ENCODE data around the gene TMEM132D.

TMEM132D gene

DNA sequence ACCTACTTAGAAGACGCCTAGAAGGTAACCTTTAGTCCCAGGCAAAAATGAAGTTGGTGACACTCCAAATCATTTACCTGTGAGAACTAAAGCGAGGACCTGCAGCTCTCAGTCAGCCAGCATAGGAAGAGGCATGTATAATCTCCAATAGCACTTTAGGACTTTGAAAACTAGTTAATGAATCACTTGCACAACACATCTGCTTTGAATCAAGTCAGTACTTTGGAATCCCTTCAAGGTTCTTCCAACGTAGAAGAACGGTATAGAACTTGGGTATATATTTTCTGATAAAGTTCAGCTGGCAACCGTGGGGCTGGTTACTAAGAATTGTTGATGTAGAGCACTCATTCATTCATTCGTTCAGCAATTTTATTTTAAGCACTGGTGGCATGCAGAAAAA is 251.9 kb downstream of the TMEM132D start:
- no peaks in the 10 kb centered on the region for H3K27me3 ChIP-seq (ENCODE audit: control insufficient read depth in 1 of 2, insufficient read depth in 2 of 2, low read length in 2 of 2)
- no peaks in the 10 kb centered on the region for H3K36me3 ChIP-seq (ENCODE audit: control insufficient read depth in 1 of 2, insufficient read depth in 2 of 2, low read length in 2 of 2)
- no peak overlapping the region for H3K4me3 ChIP-seq (ENCODE audit: low read depth in 1 of 2, low read length in 2 of 2)
- H3K4me1 ChIP-seq (ENCODE audit: control insufficient read depth in 1 of 2, insufficient read depth in 2 of 2, low read length in 2 of 2), result no peaks in the 10 kb centered on the region
- no peak overlapping the region for H3K27ac ChIP-seq (ENCODE audit: low read depth, low read length)
- no peaks in the 10 kb centered on the region for H3K9me3 ChIP-seq (ENCODE audit: control insufficient read depth in 1 of 2, low read length in 2 of 2)
- H3K9ac ChIP-seq (ENCODE audit: low read depth in 1 of 2, low read length in 2 of 2), result no peak overlapping the region

DNA sequence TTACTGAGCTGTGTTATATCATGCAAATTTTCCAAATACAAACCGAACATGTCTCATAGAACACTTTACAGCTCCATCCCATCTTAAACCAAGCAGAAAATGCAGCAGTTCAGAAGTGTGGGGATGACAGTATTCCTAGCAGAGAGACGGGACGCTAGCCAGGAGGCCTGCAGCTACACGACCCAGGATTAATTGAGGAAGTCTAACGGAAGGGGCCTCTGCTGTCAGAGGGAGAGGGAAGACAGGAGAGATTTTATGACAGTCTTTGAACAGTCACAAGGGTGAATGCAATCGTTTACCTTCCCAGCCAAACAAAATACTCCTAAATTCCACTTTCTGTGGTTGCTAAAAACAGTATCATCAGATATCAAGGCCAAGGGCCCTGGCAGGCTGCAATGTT is 261.9 kb downstream of the TMEM132D start:
- Histone ChIP-seq H3K27ac (ENCODE audit: low read depth, low read length) (no peak overlapping the region), H3K9me3 (ENCODE audit: control insufficient read depth in 1 of 2, low read length in 2 of 2) (no peaks in the 10 kb centered on the region), H3K27me3 (ENCODE audit: control insufficient read depth in 1 of 2, insufficient read depth in 2 of 2, low read length in 2 of 2) (no peaks in the 10 kb centered on the region)

DNA sequence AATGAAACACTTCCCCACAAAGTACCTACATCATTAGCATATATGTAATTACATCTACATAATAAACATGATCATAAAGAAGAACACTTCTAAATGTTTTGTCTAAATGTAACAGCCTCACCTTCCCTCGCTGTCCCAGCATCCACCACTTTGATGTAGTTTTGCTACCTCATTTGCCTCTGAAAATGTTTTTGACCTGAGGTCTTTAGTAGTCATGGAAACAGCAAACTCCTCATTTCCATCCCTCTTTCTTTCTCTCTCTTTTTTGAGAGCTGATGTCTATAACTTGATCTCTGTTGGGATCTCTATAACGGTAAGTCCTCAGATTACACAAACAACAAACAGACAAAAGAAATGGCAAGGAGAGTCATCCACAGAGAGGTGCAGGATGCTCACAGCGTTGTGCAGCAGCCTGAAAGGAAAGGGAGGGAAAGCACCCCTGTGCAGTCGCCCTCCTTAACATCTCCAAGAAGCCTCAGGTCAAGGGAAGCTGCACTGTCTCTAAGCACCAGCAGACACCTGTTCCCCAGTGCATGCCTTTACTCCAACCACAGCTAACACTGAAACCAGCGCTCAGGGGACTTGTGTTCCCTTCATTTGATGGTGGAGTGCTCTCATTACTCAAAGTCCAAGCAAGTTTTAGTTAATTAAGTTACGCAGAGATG is 268.7 kb downstream of the TMEM132D start:
- H3K36me3 ChIP-seq (ENCODE audit: control insufficient read depth in 1 of 2, insufficient read depth in 2 of 2, low read length in 2 of 2), result no peaks in the 10 kb centered on the region
- H3K27ac ChIP-seq (ENCODE audit: low read depth, low read length), result no peak overlapping the region
- no peak overlapping the region for H3K9ac ChIP-seq (ENCODE audit: low read depth in 1 of 2, low read length in 2 of 2)
- no peaks in the 10 kb centered on the region for H3K9me3 ChIP-seq (ENCODE audit: control insufficient read depth in 1 of 2, low read length in 2 of 2)
- H3K4me1 ChIP-seq (ENCODE audit: control insufficient read depth in 1 of 2, insufficient read depth in 2 of 2, low read length in 2 of 2), result no peaks in the 10 kb centered on the region
- H3K4me3 ChIP-seq (ENCODE audit: low read depth in 1 of 2, low read length in 2 of 2), result no peak overlapping the region
- no peaks in the 10 kb centered on the region for H3K27me3 ChIP-seq (ENCODE audit: control insufficient read depth in 1 of 2, insufficient read depth in 2 of 2, low read length in 2 of 2)

More for the DNA sequence above, 261.9 kb downstream of the TMEM132D start:
- no peak overlapping the region for H3K9ac ChIP-seq (ENCODE audit: low read depth in 1 of 2, low read length in 2 of 2)
- no peaks in the 10 kb centered on the region for H3K36me3 ChIP-seq (ENCODE audit: control insufficient read depth in 1 of 2, insufficient read depth in 2 of 2, low read length in 2 of 2)
- H3K4me1 ChIP-seq (ENCODE audit: control insufficient read depth in 1 of 2, insufficient read depth in 2 of 2, low read length in 2 of 2), result no peaks in the 10 kb centered on the region
- no peak overlapping the region for H3K4me3 ChIP-seq (ENCODE audit: low read depth in 1 of 2, low read length in 2 of 2)

DNA sequence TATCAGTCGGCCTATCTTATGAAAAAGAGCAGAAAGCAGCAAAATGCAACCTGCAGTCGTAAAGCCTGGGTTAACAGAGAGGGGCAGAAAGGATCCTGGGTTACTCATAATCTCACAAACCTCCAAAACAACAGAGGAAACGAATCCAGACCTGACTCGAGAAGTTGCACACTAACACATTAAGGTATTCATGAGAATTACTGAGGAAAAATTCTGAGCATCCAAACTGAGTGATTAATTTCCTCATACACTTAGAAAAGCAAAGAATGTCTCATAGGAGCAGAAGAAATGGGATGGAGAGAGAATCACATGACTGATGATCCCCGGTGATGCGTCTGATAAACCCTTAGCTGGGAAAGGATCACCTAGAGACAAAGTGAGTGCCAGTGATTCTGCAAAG is 272.5 kb downstream of the TMEM132D start:
- H3K27me3 ChIP-seq (ENCODE audit: control insufficient read depth in 1 of 2, insufficient read depth in 2 of 2, low read length in 2 of 2), result no peaks in the 10 kb centered on the region
- H3K4me3 ChIP-seq (ENCODE audit: low read depth in 1 of 2, low read length in 2 of 2), result no peak overlapping the region
- H3K9me3 ChIP-seq (ENCODE audit: control insufficient read depth in 1 of 2, low read length in 2 of 2), result no peaks in the 10 kb centered on the region
- no peaks in the 10 kb centered on the region for H3K36me3 ChIP-seq (ENCODE audit: control insufficient read depth in 1 of 2, insufficient read depth in 2 of 2, low read length in 2 of 2)
- H3K9ac ChIP-seq (ENCODE audit: low read depth in 1 of 2, low read length in 2 of 2), result no peak overlapping the region
- H3K27ac ChIP-seq (ENCODE audit: low read depth, low read length), result no peak overlapping the region
- H3K4me1 ChIP-seq (ENCODE audit: control insufficient read depth in 1 of 2, insufficient read depth in 2 of 2, low read length in 2 of 2), result no peaks in the 10 kb centered on the region

DNA sequence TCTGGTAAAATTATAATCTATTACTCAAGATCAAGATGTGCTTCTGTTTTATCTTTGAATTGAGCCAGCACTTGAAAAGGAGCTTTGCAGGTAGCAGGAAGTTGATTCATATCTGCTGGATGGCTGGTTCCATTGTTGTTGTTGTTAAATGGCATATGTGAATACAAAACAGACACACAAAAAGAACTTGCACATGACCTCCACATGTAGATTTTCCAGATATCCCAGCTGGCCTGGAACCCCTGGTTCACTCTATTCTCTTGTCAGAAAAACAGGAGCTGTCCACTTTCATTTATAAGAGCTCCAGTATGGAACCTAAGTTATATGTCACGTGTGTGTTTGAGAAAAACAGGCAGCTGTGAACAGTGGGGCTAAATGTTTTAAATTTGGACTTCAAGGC is 273.9 kb downstream of the TMEM132D start:
- Histone ChIP-seq H3K4me3 (ENCODE audit: low read depth in 1 of 2, low read length in 2 of 2) (no peak overlapping the region), H3K27ac (ENCODE audit: low read depth, low read length) (no peak overlapping the region), H3K36me3 (ENCODE audit: control insufficient read depth in 1 of 2, insufficient read depth in 2 of 2, low read length in 2 of 2) (no peaks in the 10 kb centered on the region), H3K27me3 (ENCODE audit: control insufficient read depth in 1 of 2, insufficient read depth in 2 of 2, low read length in 2 of 2) (no peaks in the 10 kb centered on the region), H3K9ac (ENCODE audit: low read depth in 1 of 2, low read length in 2 of 2) (no peak overlapping the region), H3K9me3 (ENCODE audit: control insufficient read depth in 1 of 2, low read length in 2 of 2) (no peaks in the 10 kb centered on the region), H3K4me1 (ENCODE audit: control insufficient read depth in 1 of 2, insufficient read depth in 2 of 2, low read length in 2 of 2) (no peaks in the 10 kb centered on the region)

DNA sequence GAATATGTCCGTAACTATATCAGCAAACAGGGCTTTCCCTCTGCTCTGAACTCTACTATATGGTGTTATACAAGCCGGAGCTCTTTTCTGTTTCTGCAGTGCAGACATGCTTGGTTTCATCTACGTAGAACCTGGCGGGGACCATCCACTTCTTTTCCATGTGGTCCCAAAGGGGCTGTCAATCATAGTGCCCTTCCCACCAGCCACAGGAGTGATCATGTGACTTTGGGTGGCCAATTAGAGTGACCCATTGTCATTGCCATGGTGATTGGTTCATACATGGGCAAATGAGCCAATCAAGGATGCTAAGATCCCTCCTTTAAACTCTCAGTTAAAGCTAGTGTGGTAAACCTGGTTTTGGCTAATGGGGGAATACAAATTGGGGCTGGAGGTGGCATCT is 281.3 kb downstream of the TMEM132D start:
- Histone ChIP-seq H3K9ac (ENCODE audit: low read depth in 1 of 2, low read length in 2 of 2) (no peak overlapping the region), H3K27ac (ENCODE audit: low read depth, low read length) (no peak overlapping the region)

DNA sequence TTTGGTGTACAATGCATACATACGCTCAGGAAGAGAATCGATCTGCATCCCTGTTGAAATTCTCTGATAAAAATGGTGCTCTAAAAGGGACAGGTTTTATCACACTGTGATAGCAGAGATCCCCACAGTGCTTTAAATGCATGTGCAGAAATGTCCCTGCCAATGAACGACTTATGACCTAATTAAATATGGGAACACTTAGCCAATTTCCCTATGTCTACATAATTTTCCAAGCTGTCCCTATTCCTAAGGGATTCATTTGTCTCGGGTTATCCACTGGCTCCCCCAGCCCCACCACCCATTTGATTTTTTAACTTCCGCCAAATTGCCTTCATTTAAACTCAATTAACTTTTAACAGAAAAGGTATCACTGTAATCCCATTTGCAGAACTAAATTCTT is 284.6 kb downstream of the TMEM132D start:
- H3K27ac ChIP-seq (ENCODE audit: low read depth, low read length), result no peak overlapping the region
- H3K4me3 ChIP-seq (ENCODE audit: low read depth in 1 of 2, low read length in 2 of 2), result no peak overlapping the region
- no peaks in the 10 kb centered on the region for H3K9me3 ChIP-seq (ENCODE audit: control insufficient read depth in 1 of 2, low read length in 2 of 2)
- no peaks in the 10 kb centered on the region for H3K36me3 ChIP-seq (ENCODE audit: control insufficient read depth in 1 of 2, insufficient read depth in 2 of 2, low read length in 2 of 2)
- no peaks in the 10 kb centered on the region for H3K4me1 ChIP-seq (ENCODE audit: control insufficient read depth in 1 of 2, insufficient read depth in 2 of 2, low read length in 2 of 2)
- no peaks in the 10 kb centered on the region for H3K27me3 ChIP-seq (ENCODE audit: control insufficient read depth in 1 of 2, insufficient read depth in 2 of 2, low read length in 2 of 2)
- no peak overlapping the region for H3K9ac ChIP-seq (ENCODE audit: low read depth in 1 of 2, low read length in 2 of 2)

More for the DNA sequence above, 281.3 kb downstream of the TMEM132D start:
- H3K4me3 ChIP-seq (ENCODE audit: low read depth in 1 of 2, low read length in 2 of 2), result no peak overlapping the region
- no peaks in the 10 kb centered on the region for H3K27me3 ChIP-seq (ENCODE audit: control insufficient read depth in 1 of 2, insufficient read depth in 2 of 2, low read length in 2 of 2)
- H3K9me3 ChIP-seq (ENCODE audit: control insufficient read depth in 1 of 2, low read length in 2 of 2), result no peaks in the 10 kb centered on the region
- H3K4me1 ChIP-seq (ENCODE audit: control insufficient read depth in 1 of 2, insufficient read depth in 2 of 2, low read length in 2 of 2), result no peaks in the 10 kb centered on the region
- H3K36me3 ChIP-seq (ENCODE audit: control insufficient read depth in 1 of 2, insufficient read depth in 2 of 2, low read length in 2 of 2), result no peaks in the 10 kb centered on the region

DNA sequence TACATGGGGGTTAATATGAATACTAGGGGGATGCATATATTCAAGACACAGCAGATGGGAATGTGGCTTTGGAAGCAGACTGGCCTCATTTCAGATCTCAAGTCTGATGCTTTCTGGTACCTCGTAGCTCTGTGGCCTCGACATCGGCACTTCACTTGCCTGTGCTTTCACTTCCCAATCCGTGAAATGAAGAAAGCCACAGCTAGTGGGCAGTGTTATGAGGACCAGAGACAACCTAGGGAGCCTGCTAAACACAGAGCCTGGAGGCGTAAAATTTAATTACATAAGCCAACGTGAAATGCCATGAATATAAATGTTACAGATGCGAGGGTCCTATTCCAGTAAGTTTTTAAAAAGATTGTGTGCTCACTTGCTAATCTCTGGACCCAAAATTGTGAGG is 286.0 kb downstream of the TMEM132D start:
- no peak overlapping the region for H3K9ac ChIP-seq (ENCODE audit: low read depth in 1 of 2, low read length in 2 of 2)
- H3K36me3 ChIP-seq (ENCODE audit: control insufficient read depth in 1 of 2, insufficient read depth in 2 of 2, low read length in 2 of 2), result no peaks in the 10 kb centered on the region
- H3K4me3 ChIP-seq (ENCODE audit: low read depth in 1 of 2, low read length in 2 of 2), result no peak overlapping the region
- no peaks in the 10 kb centered on the region for H3K4me1 ChIP-seq (ENCODE audit: control insufficient read depth in 1 of 2, insufficient read depth in 2 of 2, low read length in 2 of 2)
- H3K27ac ChIP-seq (ENCODE audit: low read depth, low read length), result no peak overlapping the region
- H3K9me3 ChIP-seq (ENCODE audit: control insufficient read depth in 1 of 2, low read length in 2 of 2), result peaks cover 0 to 5% of the 10 kb centered on the region in 2 donors
- no peaks in the 10 kb centered on the region for H3K27me3 ChIP-seq (ENCODE audit: control insufficient read depth in 1 of 2, insufficient read depth in 2 of 2, low read length in 2 of 2)

DNA sequence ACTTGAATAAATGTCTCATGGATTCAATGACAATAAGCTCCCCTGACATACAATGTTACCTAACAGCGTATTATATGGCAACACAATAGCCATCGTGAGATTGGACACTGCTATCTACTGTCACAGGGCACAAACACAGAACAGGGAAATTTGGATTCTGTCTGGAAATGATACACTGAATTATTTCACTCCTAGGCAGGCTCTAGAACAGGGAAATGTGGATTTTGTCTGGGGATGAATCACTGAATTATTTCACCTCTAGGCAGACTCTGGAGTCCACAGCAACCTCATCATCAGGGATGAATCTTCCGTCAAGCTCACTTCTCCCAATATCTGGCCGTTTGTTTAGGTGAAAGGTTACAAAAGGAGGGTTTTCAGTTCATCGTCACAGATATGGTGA is 288.8 kb downstream of the TMEM132D start:
- Histone ChIP-seq H3K9me3 (ENCODE audit: control insufficient read depth in 1 of 2, low read length in 2 of 2) (peaks cover 0 to 5% of the 10 kb centered on the region in 2 donors), H3K4me1 (ENCODE audit: control insufficient read depth in 1 of 2, insufficient read depth in 2 of 2, low read length in 2 of 2) (no peaks in the 10 kb centered on the region), H3K36me3 (ENCODE audit: control insufficient read depth in 1 of 2, insufficient read depth in 2 of 2, low read length in 2 of 2) (no peaks in the 10 kb centered on the region), H3K4me3 (ENCODE audit: low read depth in 1 of 2, low read length in 2 of 2) (no peak overlapping the region), H3K9ac (ENCODE audit: low read depth in 1 of 2, low read length in 2 of 2) (no peak overlapping the region), H3K27ac (ENCODE audit: low read depth, low read length) (no peak overlapping the region), H3K27me3 (ENCODE audit: control insufficient read depth in 1 of 2, insufficient read depth in 2 of 2, low read length in 2 of 2) (no peaks in the 10 kb centered on the region)

DNA sequence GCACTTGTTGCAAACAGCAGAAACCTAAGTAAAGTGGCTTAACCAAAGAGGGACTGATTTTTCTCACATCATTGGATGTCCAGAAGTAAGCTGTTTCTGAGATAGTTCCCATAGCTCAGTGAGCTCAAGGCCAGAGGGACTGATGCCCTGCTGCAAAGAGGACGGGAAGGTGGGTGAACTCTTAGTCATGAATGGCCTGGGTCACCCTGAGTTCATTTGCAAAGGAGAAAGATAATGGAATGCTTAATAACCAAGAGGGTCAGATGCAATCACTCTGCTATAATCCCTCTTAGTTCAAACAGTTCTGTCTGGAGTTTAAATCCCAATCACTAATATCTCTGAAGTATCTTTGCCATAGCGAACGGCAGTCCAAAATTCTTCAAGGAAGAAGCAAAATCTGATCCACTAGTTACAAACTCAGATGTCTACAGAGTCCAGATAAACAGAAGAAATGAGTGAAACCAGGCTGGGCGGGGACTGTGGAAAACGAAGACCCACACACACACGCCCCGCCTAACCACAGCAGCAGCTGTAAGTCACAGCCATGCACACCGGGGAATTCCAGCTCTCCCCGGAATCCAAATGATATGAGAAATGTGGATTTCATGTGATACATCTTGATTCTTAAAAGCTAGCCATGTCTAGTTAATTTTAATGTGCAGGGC is 289.5 kb downstream of the TMEM132D start:
- Histone ChIP-seq H3K36me3 (ENCODE audit: control insufficient read depth in 1 of 2, insufficient read depth in 2 of 2, low read length in 2 of 2) (no peaks in the 10 kb centered on the region), H3K9ac (ENCODE audit: low read depth in 1 of 2, low read length in 2 of 2) (no peak overlapping the region), H3K4me1 (ENCODE audit: control insufficient read depth in 1 of 2, insufficient read depth in 2 of 2, low read length in 2 of 2) (no peaks in the 10 kb centered on the region), H3K4me3 (ENCODE audit: low read depth in 1 of 2, low read length in 2 of 2) (no peak overlapping the region), H3K27me3 (ENCODE audit: control insufficient read depth in 1 of 2, insufficient read depth in 2 of 2, low read length in 2 of 2) (no peaks in the 10 kb centered on the region), H3K9me3 (ENCODE audit: control insufficient read depth in 1 of 2, low read length in 2 of 2) (peaks cover 0 to 5% of the 10 kb centered on the region in 2 donors), H3K27ac (ENCODE audit: low read depth, low read length) (no peak overlapping the region)
